GM21367 (cell line): ENCODE data around the gene CHST12.

Experiments used
- ATAC-seq: cut with Tn5 transposase; IDR thresholded peaks from one replicate; pipeline ENCODE4 v1.9.1; 2021; ENCODE audit not compliant: unreplicated experiment

Gene CHST12

GRCh38 chr7:2497065-2497464 lies 93.7 kb downstream of the CHST12 start:
- ATAC-seq = no peak

- ATAC-seq = no peak
Observed at GRCh38 chr7:2497500-2498336, 94.3 kb downstream of the CHST12 start.
